Keratinocyte (primary cell): Measurements from ENCODE around the gene HSBP1. TPM values are rescaled to one million over a fixed set of nuclear protein-coding genes. Genes with fewer than 3 reads are reported as not detected.

ENCODE experiments used
- DNase-seq: peaks from one replicate; pipeline ENCODE4 v3.0.0-alpha.2; 2011; ENCODE audit warnings: low read depth, missing footprints, low spot score
- FAIRE-seq: peaks from 2 replicates; lab custom pipeline; 2011; peaks lifted over from hg19 to GRCh38; lab: Jason Lieb, UNC
- H2AFZ ChIP-seq: 2 replicates; pipeline ENCODE4 v1.6.0; 2012; ENCODE audit warnings: low read length, control low read depth, inconsistent platforms; ENCODE audit not compliant: control insufficient read depth
- H3K27ac ChIP-seq: 2 replicates; pipeline ENCODE4 v1.5.1; 2011; ENCODE audit warnings: low read length; ENCODE audit not compliant: control insufficient read depth, insufficient read depth
- H3K27me3 ChIP-seq: 3 replicates; pipeline ENCODE4 v1.6.0; 2011; ENCODE audit warnings: low read length; ENCODE audit not compliant: control insufficient read depth, insufficient read depth; ENCODE audit errors: extremely low read depth
- H3K36me3 ChIP-seq, 2 experiments: 2 replicates in 1 of 2; 3 replicates in 1 of 2; pipeline ENCODE4 v1.5.1; 2011; ENCODE audit warnings: low read length in 2 of 2, mild to moderate bottlenecking in 1 of 2; ENCODE audit not compliant: control insufficient read depth in 2 of 2, insufficient read depth in 2 of 2; ENCODE audit errors: extremely low read depth in 1 of 2
- H3K4me1 ChIP-seq: 3 replicates; pipeline ENCODE4 v1.5.1; 2011; ENCODE audit warnings: low read length; ENCODE audit not compliant: control insufficient read depth, insufficient read depth; ENCODE audit errors: extremely low read depth
- H3K4me2 ChIP-seq: 3 replicates; pipeline ENCODE4 v1.6.0; 2011; ENCODE audit warnings: low read depth, low read length; ENCODE audit not compliant: control insufficient read depth, insufficient read depth; ENCODE audit errors: extremely low read depth
- H3K4me3 ChIP-seq, 3 experiments: fragments of 200-600 bp in 1 of 3; sonication (generic) in 1 of 3; 2 replicates in 2 of 3; 3 replicates in 1 of 3; pipeline ENCODE4 v1.5.1; 2011 to 2016; ENCODE audit warnings: low read length in 3 of 3, mild to moderate bottlenecking in 3 of 3, control low read depth in 2 of 3, inconsistent platforms in 1 of 3, low read depth in 1 of 3, mixed read lengths in 1 of 3, mixed run types in 1 of 3, moderate library complexity in 1 of 3; ENCODE audit not compliant: control insufficient read depth in 2 of 3, insufficient read depth in 2 of 3; ENCODE audit errors: extremely low read depth in 1 of 3
- H3K79me2 ChIP-seq: 2 replicates; pipeline ENCODE4 v1.6.0; 2012; ENCODE audit warnings: low read length; ENCODE audit not compliant: control insufficient read depth, insufficient read depth
- H3K9ac ChIP-seq: 3 replicates; pipeline ENCODE4 v1.6.0; 2011; ENCODE audit warnings: low read length; ENCODE audit not compliant: control insufficient read depth, insufficient read depth; ENCODE audit errors: extremely low read depth
- H3K9me1 ChIP-seq: 3 replicates; pipeline ENCODE4 v1.6.0; 2011; ENCODE audit warnings: low read length; ENCODE audit not compliant: control insufficient read depth, insufficient read depth; ENCODE audit errors: extremely low read depth
- H3K9me3 ChIP-seq: 2 replicates; pipeline ENCODE4 v1.5.1; 2012; ENCODE audit warnings: low read depth, low read length; ENCODE audit not compliant: control insufficient read depth
- H4K20me1 ChIP-seq: 3 replicates; pipeline ENCODE4 v1.6.0; 2011; ENCODE audit warnings: low read length; ENCODE audit not compliant: control insufficient read depth, insufficient read depth; ENCODE audit errors: extremely low read depth
- CTCF ChIP-seq, 3 experiments: IDR thresholded peaks in 1 of 3; conservative IDR thresholded peaks in 1 of 3; optimal IDR thresholded peaks in 1 of 3; 2 replicates in 2 of 3; 3 replicates in 1 of 3; pipeline versions ENCODE3 to v1.5.1; 2011; ENCODE audit warnings: low read length in 3 of 3, mild to moderate bottlenecking in 3 of 3, moderate library complexity in 2 of 3, control low read depth in 1 of 3, inconsistent platforms in 1 of 3; ENCODE audit not compliant: insufficient read depth in 2 of 3; ENCODE audit errors: extremely low read depth in 1 of 3
- EZH2 ChIP-seq: IDR thresholded peaks from one replicate; pipeline ENCODE4 v1.6.1; 2012; ENCODE audit warnings: inconsistent platforms, mild to moderate bottlenecking, low read length, moderate library complexity
- dilution Hi-C: fragments of 300-500 bp; cut with MboI; formaldehyde crosslinking; loops from one replicate; pipeline ENCODE4 v1.7.0; 2020; ENCODE audit warnings: low sequenced_read_pairs; ENCODE audit not compliant: extremely low pct_ligation_motif_present
- polyA plus RNA-seq, 5 experiments: library from polyadenylated mRNA; depleted of rRNA in 3 of 5; stranded (reverse) in 3 of 5; stranded (forward) in 1 of 5; unstranded in 1 of 5; fragments of >200 nt; gene quantifications; 1 replicate in 1 of 5; 2 replicates in 3 of 5; 3 replicates in 1 of 5; pipeline versions ENCODE4 v1.2.1 to v1.2.3, GENCODE V29; 2011 to 2012; ENCODE audit warnings: missing spikeins in 2 of 5, low read depth in 1 of 5, low replicate concordance in 1 of 5

The HSBP1 gene
- polyA plus RNA-seq, 1 donor (not counting 4 experiments of a cell fraction or from before 2014, with no cell fraction given), result 264 TPM

GRCh38 chr16:83772806-83773205, 35.0 kb upstream of the HSBP1 start:
- Histone ChIP-seq H4K20me1 (no peaks in the 10 kb centered on the region), H3K27me3 (no peaks in the 10 kb centered on the region), H3K9me1 (no peaks in the 10 kb centered on the region), H3K9ac (no peak overlapping the region), H3K9me3 (no peaks in the 10 kb centered on the region), H3K4me2 (no peak overlapping the region), H3K36me3 (no peaks in the 10 kb centered on the region), H3K79me2 (no peaks in the 10 kb centered on the region), H3K4me1 (no peaks in the 10 kb centered on the region), H3K27ac (no peak overlapping the region), H3K4me3 (no peak overlapping the region), H2AFZ (no peak overlapping the region)
- TF ChIP-seq CTCF (optimal IDR thresholded peaks at IDR 0.05 in 1 of 3, IDR thresholded peaks at IDR 0.05 in 1 of 3, conservative IDR thresholded peaks at IDR 0.05 in 1 of 3; ENCODE audit: extremely low read depth in 1 of 3, insufficient read depth in 2 of 3, low read length in 3 of 3), result no peak
- TF ChIP-seq EZH2, result no peak
- DNase-seq (no peak), FAIRE-seq (no peak)
- dilution Hi-C loops, result no loop called here

- TF ChIP-seq EZH2 (no peak), CTCF (optimal IDR thresholded peaks at IDR 0.05 in 1 of 3, IDR thresholded peaks at IDR 0.05 in 1 of 3, conservative IDR thresholded peaks at IDR 0.05 in 1 of 3; ENCODE audit: extremely low read depth in 1 of 3, insufficient read depth in 2 of 3, low read length in 3 of 3) (no peak)
- FAIRE-seq (no peak), DNase-seq (no peak)
- no peaks in the 10 kb centered on the region for H3K79me2 ChIP-seq
- no peaks in the 10 kb centered on the region for H3K9me3 ChIP-seq
- no peak overlapping the region for H3K9ac ChIP-seq
- no peak overlapping the region for H3K4me3 ChIP-seq
- H3K4me1 ChIP-seq, result no peaks in the 10 kb centered on the region
- H3K36me3 ChIP-seq, result no peaks in the 10 kb centered on the region
- no peaks in the 10 kb centered on the region for H3K9me1 ChIP-seq
- no peak overlapping the region for H3K4me2 ChIP-seq
- dilution Hi-C loops, result no loop called here
- H3K27ac ChIP-seq, result no peak overlapping the region
- no peak overlapping the region for H2AFZ ChIP-seq
- no peaks in the 10 kb centered on the region for H4K20me1 ChIP-seq
- no peaks in the 10 kb centered on the region for H3K27me3 ChIP-seq
Measured at GRCh38 chr16:83774066-83774465, 33.7 kb upstream of the HSBP1 start.
